ENCODE data around the gene PNPLA6.

DNA sequence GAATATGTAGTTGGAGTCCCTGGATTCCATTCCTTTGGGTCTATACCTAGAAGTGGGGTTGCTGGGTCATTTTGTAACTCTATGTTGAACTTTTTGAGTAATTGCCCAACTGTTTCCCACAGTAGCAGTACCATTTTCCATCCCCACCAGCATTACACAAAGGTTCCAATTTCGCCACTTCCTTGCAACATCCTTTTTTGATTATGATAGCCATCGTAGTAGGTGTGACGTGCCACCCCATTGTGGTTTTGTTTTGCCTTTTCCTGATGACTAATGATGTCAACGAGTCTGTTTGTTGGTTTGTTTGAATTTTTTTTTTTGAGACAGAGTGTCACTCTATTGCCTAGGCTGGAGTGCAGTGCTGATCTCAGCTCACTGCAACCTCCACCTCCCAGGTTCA lies 43.4 kb upstream of the PNPLA6 start:
- no peak for TF ChIP-seq SIN3A (IDR thresholded peaks at IDR 0.05; ENCODE audit: borderline replicate concordance, low read depth, low read length)
- TF ChIP-seq TAF1 (IDR thresholded peaks at IDR 0.05; ENCODE audit: borderline replicate concordance, low read depth, low read length), result no peak
- TF ChIP-seq SMC3 (IDR thresholded peaks at IDR 0.05; ENCODE audit: low read depth, low read length), result no peak
- TF ChIP-seq, protein P1, sequence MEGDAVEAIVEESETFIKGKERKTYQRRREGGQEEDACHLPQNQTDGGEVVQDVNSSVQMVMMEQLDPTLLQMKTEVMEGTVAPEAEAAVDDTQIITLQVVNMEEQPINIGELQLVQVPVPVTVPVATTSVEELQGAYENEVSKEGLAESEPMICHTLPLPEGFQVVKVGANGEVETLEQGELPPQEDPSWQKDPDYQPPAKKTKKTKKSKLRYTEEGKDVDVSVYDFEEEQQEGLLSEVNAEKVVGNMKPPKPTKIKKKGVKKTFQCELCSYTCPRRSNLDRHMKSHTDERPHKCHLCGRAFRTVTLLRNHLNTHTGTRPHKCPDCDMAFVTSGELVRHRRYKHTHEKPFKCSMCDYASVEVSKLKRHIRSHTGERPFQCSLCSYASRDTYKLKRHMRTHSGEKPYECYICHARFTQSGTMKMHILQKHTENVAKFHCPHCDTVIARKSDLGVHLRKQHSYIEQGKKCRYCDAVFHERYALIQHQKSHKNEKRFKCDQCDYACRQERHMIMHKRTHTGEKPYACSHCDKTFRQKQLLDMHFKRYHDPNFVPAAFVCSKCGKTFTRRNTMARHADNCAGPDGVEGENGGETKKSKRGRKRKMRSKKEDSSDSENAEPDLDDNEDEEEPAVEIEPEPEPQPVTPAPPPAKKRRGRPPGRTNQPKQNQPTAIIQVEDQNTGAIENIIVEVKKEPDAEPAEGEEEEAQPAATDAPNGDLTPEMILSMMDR (IDR thresholded peaks at IDR 0.05), result no peak
- TF ChIP-seq, protein P2, sequence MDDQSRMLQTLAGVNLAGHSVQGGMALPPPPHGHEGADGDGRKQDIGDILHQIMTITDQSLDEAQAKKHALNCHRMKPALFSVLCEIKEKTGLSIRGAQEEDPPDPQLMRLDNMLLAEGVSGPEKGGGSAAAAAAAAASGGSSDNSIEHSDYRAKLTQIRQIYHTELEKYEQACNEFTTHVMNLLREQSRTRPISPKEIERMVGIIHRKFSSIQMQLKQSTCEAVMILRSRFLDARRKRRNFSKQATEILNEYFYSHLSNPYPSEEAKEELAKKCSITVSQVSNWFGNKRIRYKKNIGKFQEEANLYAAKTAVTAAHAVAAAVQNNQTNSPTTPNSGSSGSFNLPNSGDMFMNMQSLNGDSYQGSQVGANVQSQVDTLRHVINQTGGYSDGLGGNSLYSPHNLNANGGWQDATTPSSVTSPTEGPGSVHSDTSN (IDR thresholded peaks at IDR 0.05), result no peak
- no peak for TF ChIP-seq GABPA (IDR thresholded peaks at IDR 0.05; ENCODE audit: low read depth)
- no peak for TF ChIP-seq JUND (IDR thresholded peaks at IDR 0.05)
- TF ChIP-seq, protein P3, sequence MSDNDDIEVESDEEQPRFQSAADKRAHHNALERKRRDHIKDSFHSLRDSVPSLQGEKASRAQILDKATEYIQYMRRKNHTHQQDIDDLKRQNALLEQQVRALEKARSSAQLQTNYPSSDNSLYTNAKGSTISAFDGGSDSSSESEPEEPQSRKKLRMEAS (IDR thresholded peaks at IDR 0.05; ENCODE audit: low read depth), result no peak
- no peak for TF ChIP-seq CHD2 (IDR thresholded peaks at IDR 0.05; ENCODE audit: low read length, partially characterized antibody)
